Mucosa of descending colon (tissue), 3 donors: ENCODE data around the gene ADAMTSL1. TPM values are rescaled to one million over a fixed set of nuclear protein-coding genes. Genes with fewer than 3 reads are reported as not detected.

Experiments
- ATAC-seq: fragments of 200-7000 bp; cut with Tn5 transposase; one replicate; pipeline ENCODE4 v1.9.1; 2020; ENCODE audit warnings: mild to moderate bottlenecking, moderate library complexity
- DNase-seq, 3 donors: peaks; one replicate each; pipeline ENCODE4 v3.0.0-alpha.2; 2020
- H3K36me3 ChIP-seq: fragments of 200-600 bp; one replicate; pipeline ENCODE4 v1.8.0; 2021; ENCODE audit warnings: low read depth, mild to moderate bottlenecking
- H3K4me1 ChIP-seq: fragments of 200-600 bp; one replicate; pipeline ENCODE4 v1.8.0; 2021; ENCODE audit warnings: low read depth, mild to moderate bottlenecking
- H3K4me3 ChIP-seq: fragments of 200-600 bp; one replicate; pipeline ENCODE4 v1.8.0; 2021; ENCODE audit warnings: mild to moderate bottlenecking
- H3K9me3 ChIP-seq: fragments of 200-600 bp; one replicate; pipeline ENCODE4 v1.8.0; 2021; ENCODE audit warnings: mild to moderate bottlenecking
- CTCF ChIP-seq: fragments of 200-600 bp; IDR thresholded peaks from one replicate; pipeline ENCODE4 v1.8.0; 2022; ENCODE audit warnings: antibody characterized with exemption, mild to moderate bottlenecking
- intact Hi-C, 2 donors: fragments of 100-400 bp; cut with DNase I in 1 of 2; cut with micrococcal nuclease in 1 of 2; formaldehyde crosslinking; loops; one replicate each; pipeline versions ENCODE4 v1.11.0 to v1.11.1; 2022; cut with DNase I, micrococcal nuclease
- total RNA-seq, 3 donors: library from RNA; stranded (reverse); fragmentation: NEBNext Ultra II Directional in 2 of 3; extraction: Animal tissue kit (Norgen Biotek cat#: 25700) in 2 of 3; gene quantifications; one replicate each; pipeline versions ENCODE4 v1.2.1 to v1.2.4, GENCODE V29; 2021 to 2023
- donor health status: DM: no; HTN: no; CAD: no; lungs with moderate emphysema.
- donor health status: DM: no; HTN: no; CAD: no.
- donor health status: DM: no; HTN: yes; CAD: no.

The ADAMTSL1 gene
- total RNA-seq, 3 donors from 2014 or later: 10.1 to 32.1 (median 22.6) TPM

DNA sequence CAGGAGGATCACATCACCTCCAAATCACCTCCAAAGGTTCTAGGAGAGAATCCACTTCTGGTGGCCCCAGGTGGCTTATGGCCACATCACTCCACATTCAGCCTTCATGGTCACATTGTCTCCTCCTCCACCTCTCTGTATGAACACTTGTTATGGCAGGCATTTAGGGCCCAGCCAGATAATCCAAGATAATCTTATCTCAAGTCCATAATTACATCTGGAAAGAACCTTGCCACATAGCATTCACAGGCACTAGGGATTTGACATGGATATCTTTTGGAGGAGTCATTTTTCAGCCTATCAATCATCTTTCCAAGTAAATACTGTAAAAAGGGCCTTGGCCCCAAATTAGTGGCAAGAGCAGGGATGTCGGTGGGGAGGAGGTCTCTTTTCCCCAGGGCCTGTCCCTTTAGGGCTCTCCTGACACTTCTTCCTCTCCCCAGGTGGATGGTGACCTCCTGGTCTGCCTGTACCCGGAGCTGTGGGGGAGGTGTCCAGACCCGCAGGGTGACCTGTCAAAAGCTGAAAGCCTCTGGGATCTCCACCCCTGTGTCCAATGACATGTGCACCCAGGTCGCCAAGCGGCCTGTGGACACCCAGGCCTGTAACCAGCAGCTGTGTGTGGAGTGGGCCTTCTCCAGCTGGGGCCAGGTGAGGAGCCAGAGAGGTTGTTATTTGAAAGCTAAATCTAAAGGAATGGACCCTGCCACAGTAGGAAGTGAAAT, 418.2 kb downstream of the ADAMTSL1 start:
- intact Hi-C loops: no loop called here

GRCh38 chr9:18893046-18893445, 419.1 kb downstream of the ADAMTSL1 start:
- peaks cover 23% of the 10 kb centered on the region for H3K9me3 ChIP-seq
- H3K36me3 ChIP-seq: no peaks in the 10 kb centered on the region
- ATAC-seq: no peak
- H3K4me3 ChIP-seq: no peak overlapping the region
- TF ChIP-seq CTCF: no peak
- no peak for DNase-seq
- H3K4me1 ChIP-seq: no peaks in the 10 kb centered on the region
- intact Hi-C loops: no loop called here

More for the DNA sequence above, 418.2 kb downstream of the ADAMTSL1 start:
- H3K4me3 ChIP-seq: no peak overlapping the region
- DNase-seq: no peak
- no peak for ATAC-seq
- H3K4me1 ChIP-seq: no peaks in the 10 kb centered on the region
- H3K36me3 ChIP-seq: no peaks in the 10 kb centered on the region
- H3K9me3 ChIP-seq: peaks cover 23% of the 10 kb centered on the region
- no peak for TF ChIP-seq CTCF

DNA sequence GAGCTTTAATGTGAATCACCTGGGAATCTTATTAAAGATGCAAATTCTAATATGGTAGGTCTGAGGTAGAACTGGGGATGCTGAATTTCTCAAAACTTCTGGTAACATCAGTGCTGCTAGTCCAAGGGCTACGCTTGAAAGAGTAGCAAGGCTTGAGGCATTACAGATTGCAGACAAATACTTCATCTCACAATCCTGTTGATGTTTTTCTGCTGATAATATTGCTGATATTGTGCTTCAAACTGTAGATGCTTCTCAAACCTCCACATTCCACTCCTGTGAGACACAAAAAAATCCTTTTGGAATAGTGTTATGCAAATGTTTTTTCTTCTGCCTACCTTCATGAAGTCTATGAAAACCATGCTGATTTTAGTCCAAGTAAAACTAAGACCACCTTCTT, 419.5 kb downstream of the ADAMTSL1 start:
- intact Hi-C loops: no loop called here
- Histone ChIP-seq H3K4me3 (no peak overlapping the region), H3K36me3 (no peaks in the 10 kb centered on the region), H3K4me1 (no peaks in the 10 kb centered on the region), H3K9me3 (peaks cover 23% of the 10 kb centered on the region)
- no peak for ATAC-seq
- no peak for TF ChIP-seq CTCF
- no peak for DNase-seq

DNA sequence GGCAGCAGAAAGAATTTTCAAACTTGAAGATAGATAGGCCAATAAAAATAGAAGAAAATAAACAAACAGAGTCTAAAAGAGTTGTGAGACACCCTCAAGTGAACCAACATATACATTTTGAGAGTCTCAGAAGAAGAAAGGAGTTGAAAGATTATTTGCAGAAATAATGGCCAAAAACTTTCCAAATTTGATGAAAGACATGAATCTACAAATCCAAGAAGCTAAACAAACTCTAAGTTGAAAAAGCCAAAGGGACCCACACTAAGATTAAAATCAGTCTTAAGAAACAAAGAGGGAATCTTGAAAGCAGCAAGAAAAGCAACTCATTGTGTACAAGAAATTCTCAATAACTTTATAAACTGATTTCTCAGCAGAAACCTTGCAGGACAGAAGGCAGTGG, 422.1 kb downstream of the ADAMTSL1 start:
- DNase-seq: no peak
- Histone ChIP-seq H3K9me3 (peaks cover 23% of the 10 kb centered on the region), H3K4me3 (no peak overlapping the region), H3K36me3 (no peaks in the 10 kb centered on the region), H3K4me1 (no peaks in the 10 kb centered on the region)
- intact Hi-C loops: no loop called here
- TF ChIP-seq CTCF: no peak
- no peak for ATAC-seq

DNA sequence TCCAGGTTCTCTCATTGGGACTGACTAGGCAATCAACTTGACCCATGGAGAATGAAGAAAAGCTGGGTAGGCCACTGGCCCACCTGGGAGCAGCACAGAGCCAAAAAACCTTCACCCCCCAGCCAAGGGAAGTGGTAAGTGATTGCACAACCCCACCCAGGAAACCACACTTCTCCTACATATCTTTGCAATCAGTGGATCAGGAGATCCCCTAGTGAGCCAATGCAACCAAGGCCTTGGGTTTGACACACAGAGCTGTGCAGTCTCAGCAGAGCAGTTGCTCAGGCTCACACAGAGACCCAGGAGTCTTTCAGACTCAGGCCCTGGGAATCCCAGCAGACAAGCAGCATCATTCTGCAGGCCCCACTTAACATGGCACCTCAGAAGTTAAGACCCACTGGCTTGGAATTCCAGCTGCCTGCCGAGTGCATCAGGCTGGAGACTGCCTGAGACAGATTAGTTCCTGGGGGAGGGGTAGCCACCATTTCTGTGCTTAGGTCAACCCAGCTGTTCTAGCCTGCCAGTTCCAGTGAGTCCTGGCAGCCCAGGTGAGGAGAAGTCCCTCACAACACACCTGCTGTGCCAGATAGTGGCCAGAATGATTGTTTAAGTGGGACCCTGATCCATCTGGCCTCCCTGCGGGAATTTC, 422.7 kb downstream of the ADAMTSL1 start:
- no peak overlapping the region for H3K4me3 ChIP-seq
- peaks cover 25% of the 10 kb centered on the region for H3K9me3 ChIP-seq
- DNase-seq (no peak), ATAC-seq (no peak)
- intact Hi-C loops: no loop called here
- H3K36me3 ChIP-seq: no peaks in the 10 kb centered on the region
- H3K4me1 ChIP-seq: no peaks in the 10 kb centered on the region
- TF ChIP-seq CTCF: no peak
